ENCODE measurements around the gene RBM38. TPM values are rescaled to one million over a fixed set of nuclear protein-coding genes. Genes with fewer than 3 reads are reported as not detected.

The RBM38 gene
- total and polyA plus RNA-seq, 2 of the 13 experiments (the other 11 are each of a cell fraction or from before 2014, with no cell fraction given) = 24.2 to 34.2 TPM

DNA sequence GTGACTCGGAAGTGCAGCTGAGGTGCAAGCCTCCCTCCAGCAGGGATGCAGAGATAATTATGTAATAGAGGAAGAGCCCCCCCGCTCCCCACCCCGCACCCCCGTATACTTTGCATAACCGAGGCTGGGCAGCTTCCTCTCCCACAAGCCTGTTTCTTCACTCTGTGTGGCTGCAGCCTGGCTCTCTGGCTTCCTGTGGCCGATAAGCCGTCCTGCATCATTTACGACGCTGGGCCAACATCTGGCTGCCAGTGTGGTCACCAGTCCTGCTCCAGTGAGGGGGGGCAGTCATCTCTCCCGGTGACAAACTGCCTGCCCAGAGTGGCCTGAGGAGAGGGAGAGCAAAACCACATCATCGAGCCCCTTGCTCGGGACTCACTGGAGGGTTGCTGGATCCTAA, 59.2 kb downstream of the RBM38 start:
- H3K4me3 ChIP-seq (replicated peaks in 1 of 3; ENCODE audit: insufficient read depth in 1 of 3, low read depth in 2 of 3, low read length in 3 of 3) = no peak overlapping the region
- in situ Hi-C loops (cut with HindIII; ENCODE audit: extremely low pct_ligation_motif_present, low pct_unique_long_range_greater_than_20kb) = no loop called here
- intact Hi-C loops (cut with micrococcal nuclease; ENCODE audit: unreplicated experiment) = no loop called here
- H3K9ac ChIP-seq (ENCODE audit: insufficient read depth, low read depth, low read length) = no peak overlapping the region
- POLR2A ChIA-PET = no interaction called here
- H3K27me3 ChIP-seq (ENCODE audit: control insufficient read depth in 1 of 2, insufficient read depth in 2 of 2, low read length in 2 of 2) = peaks cover 15 to 66% of the 10 kb centered on the region in 2 experiments; a peak in 4 of 5 replicates
- H3K9me3 ChIP-seq (ENCODE audit: low read length) = no peaks in the 10 kb centered on the region
- H3K4me1 ChIP-seq (ENCODE audit: insufficient read depth, low read length) = no peaks in the 10 kb centered on the region
- DNase-seq (ENCODE audit: low spot score) = no peak
- BruUV-seq (replicated peaks) = no TSS peak
- H3K27ac ChIP-seq (ENCODE audit: extremely low read length, insufficient read depth, low read length) = no peak overlapping the region
- H3K79me2 ChIP-seq (ENCODE audit: insufficient read depth, low read length) = no peaks in the 10 kb centered on the region
- H3K36me3 ChIP-seq (replicated peaks in 1 of 2; ENCODE audit: control insufficient read depth in 1 of 2, insufficient read depth in 2 of 2, low read length in 2 of 2) = no peaks in the 10 kb centered on the region
- CTCF ChIA-PET (ENCODE audit: low intra/inter-chr PET ratio, low total read pairs) = no interaction called here
- FAIRE-seq = no peak
- no peak; the same call in 2 of the 3 replicates for ATAC-seq
- no peak overlapping the region for H3K4me2 ChIP-seq (ENCODE audit: low read depth, low read length)
- TF ChIP-seq ZFP36L1 (CRISPR knock-in tag; IDR thresholded peaks at IDR 0.05) = no peak
- TF ChIP-seq, protein P1, sequence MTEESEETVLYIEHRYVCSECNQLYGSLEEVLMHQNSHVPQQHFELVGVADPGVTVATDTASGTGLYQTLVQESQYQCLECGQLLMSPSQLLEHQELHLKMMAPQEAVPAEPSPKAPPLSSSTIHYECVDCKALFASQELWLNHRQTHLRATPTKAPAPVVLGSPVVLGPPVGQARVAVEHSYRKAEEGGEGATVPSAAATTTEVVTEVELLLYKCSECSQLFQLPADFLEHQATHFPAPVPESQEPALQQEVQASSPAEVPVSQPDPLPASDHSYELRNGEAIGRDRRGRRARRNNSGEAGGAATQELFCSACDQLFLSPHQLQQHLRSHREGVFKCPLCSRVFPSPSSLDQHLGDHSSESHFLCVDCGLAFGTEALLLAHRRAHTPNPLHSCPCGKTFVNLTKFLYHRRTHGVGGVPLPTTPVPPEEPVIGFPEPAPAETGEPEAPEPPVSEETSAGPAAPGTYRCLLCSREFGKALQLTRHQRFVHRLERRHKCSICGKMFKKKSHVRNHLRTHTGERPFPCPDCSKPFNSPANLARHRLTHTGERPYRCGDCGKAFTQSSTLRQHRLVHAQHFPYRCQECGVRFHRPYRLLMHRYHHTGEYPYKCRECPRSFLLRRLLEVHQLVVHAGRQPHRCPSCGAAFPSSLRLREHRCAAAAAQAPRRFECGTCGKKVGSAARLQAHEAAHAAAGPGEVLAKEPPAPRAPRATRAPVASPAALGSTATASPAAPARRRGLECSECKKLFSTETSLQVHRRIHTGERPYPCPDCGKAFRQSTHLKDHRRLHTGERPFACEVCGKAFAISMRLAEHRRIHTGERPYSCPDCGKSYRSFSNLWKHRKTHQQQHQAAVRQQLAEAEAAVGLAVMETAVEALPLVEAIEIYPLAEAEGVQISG (CRISPR knock-in tag; IDR thresholded peaks at IDR 0.05) = 0 out of 2 replicates have a peak, but pooled peaks have one; percentile 15
- no peak for TF ChIP-seq KLF9 (CRISPR knock-in tag; IDR thresholded peaks at IDR 0.05; ENCODE audit: low read depth)
- WGBS (ENCODE audit: low lambda C conversion rate) = 31% methylated on average over 12 of the region's 12 CpGs
- H2AFZ ChIP-seq (ENCODE audit: low read length) = no peak overlapping the region
- no peaks in the 10 kb centered on the region for H4K20me1 ChIP-seq (ENCODE audit: insufficient read depth, low read length)

DNA sequence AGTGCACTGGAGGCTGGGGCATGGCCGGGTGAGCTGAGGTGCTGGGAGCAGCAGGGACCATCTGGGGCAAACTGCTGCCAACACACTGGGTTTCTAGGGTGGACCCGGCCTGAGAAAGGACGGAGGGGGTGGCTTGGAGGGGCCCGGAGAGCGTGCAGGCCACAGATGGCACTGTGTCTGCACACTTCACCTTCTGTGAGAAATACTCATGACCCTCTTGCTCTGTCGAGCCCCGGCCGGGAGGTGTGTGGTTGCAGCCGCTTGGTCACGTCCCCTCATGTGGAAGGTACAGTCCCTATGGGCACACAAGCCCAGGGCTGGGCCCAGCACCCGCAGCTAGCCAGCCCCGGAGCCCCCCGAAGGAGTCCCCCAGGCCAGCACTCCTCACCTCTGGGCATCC, 59.7 kb downstream of the RBM38 start:
- CTCF ChIA-PET (ENCODE audit: low intra/inter-chr PET ratio, low total read pairs) = no interaction called here
- WGBS (ENCODE audit: low lambda C conversion rate) = 19% methylated on average over 13 of the region's 13 CpGs
- in situ Hi-C loops (cut with HindIII; ENCODE audit: extremely low pct_ligation_motif_present, low pct_unique_long_range_greater_than_20kb) = no loop called here
- FAIRE-seq (no peak), DNase-seq (ENCODE audit: low spot score) (no peak), ATAC-seq (peak; percentile 20)
- peaks cover 15 to 61% of the 10 kb centered on the region in 2 experiments; a peak in 4 of 5 replicates for H3K27me3 ChIP-seq (ENCODE audit: control insufficient read depth in 1 of 2, insufficient read depth in 2 of 2, low read length in 2 of 2)
- no peak for TF ChIP-seq CBX2 (IDR thresholded peaks at IDR 0.05; ENCODE audit: low read depth, low read length)
- no peak for TF ChIP-seq CBX2 (CRISPR knock-in tag; IDR thresholded peaks at IDR 0.05; ENCODE audit: low read depth)
- no peak for TF ChIP-seq ZFP41 (CRISPR knock-in tag; IDR thresholded peaks at IDR 0.05; ENCODE audit: borderline replicate concordance)
- TF ChIP-seq FOSL2 (CRISPR knock-in tag; IDR thresholded peaks at IDR 0.05) = no peak
- no peak for TF ChIP-seq ADNP (CRISPR knock-in tag; IDR thresholded peaks at IDR 0.05)
- TF ChIP-seq ERF (CRISPR knock-in tag; IDR thresholded peaks at IDR 0.05) = no peak
- TF ChIP-seq ZNF263 (CRISPR knock-in tag; IDR thresholded peaks at IDR 0.05) = no peak
- TF ChIP-seq, protein P2, sequence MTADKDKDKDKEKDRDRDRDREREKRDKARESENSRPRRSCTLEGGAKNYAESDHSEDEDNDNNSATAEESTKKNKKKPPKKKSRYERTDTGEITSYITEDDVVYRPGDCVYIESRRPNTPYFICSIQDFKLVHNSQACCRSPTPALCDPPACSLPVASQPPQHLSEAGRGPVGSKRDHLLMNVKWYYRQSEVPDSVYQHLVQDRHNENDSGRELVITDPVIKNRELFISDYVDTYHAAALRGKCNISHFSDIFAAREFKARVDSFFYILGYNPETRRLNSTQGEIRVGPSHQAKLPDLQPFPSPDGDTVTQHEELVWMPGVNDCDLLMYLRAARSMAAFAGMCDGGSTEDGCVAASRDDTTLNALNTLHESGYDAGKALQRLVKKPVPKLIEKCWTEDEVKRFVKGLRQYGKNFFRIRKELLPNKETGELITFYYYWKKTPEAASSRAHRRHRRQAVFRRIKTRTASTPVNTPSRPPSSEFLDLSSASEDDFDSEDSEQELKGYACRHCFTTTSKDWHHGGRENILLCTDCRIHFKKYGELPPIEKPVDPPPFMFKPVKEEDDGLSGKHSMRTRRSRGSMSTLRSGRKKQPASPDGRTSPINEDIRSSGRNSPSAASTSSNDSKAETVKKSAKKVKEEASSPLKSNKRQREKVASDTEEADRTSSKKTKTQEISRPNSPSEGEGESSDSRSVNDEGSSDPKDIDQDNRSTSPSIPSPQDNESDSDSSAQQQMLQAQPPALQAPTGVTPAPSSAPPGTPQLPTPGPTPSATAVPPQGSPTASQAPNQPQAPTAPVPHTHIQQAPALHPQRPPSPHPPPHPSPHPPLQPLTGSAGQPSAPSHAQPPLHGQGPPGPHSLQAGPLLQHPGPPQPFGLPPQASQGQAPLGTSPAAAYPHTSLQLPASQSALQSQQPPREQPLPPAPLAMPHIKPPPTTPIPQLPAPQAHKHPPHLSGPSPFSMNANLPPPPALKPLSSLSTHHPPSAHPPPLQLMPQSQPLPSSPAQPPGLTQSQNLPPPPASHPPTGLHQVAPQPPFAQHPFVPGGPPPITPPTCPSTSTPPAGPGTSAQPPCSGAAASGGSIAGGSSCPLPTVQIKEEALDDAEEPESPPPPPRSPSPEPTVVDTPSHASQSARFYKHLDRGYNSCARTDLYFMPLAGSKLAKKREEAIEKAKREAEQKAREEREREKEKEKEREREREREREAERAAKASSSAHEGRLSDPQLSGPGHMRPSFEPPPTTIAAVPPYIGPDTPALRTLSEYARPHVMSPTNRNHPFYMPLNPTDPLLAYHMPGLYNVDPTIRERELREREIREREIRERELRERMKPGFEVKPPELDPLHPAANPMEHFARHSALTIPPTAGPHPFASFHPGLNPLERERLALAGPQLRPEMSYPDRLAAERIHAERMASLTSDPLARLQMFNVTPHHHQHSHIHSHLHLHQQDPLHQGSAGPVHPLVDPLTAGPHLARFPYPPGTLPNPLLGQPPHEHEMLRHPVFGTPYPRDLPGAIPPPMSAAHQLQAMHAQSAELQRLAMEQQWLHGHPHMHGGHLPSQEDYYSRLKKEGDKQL (CRISPR knock-in tag; IDR thresholded peaks at IDR 0.05; ENCODE audit: low read depth) = no peak
- H3K36me3 ChIP-seq (replicated peaks in 1 of 2; ENCODE audit: control insufficient read depth in 1 of 2, insufficient read depth in 2 of 2, low read length in 2 of 2) = no peaks in the 10 kb centered on the region
- no peaks in the 10 kb centered on the region for H4K20me1 ChIP-seq (ENCODE audit: insufficient read depth, low read length)
- H3K4me2 ChIP-seq (ENCODE audit: low read depth, low read length) = no peak overlapping the region
- intact Hi-C loops (cut with micrococcal nuclease; ENCODE audit: unreplicated experiment) = no loop called here
- H3K9ac ChIP-seq (ENCODE audit: insufficient read depth, low read depth, low read length) = no peak overlapping the region
- no peaks in the 10 kb centered on the region for H3K79me2 ChIP-seq (ENCODE audit: insufficient read depth, low read length)
- no TSS peak for BruUV-seq (replicated peaks)
- POLR2A ChIA-PET = no interaction called here
- H3K9me3 ChIP-seq (ENCODE audit: low read length) = no peaks in the 10 kb centered on the region
- H3K27ac ChIP-seq (ENCODE audit: extremely low read length, insufficient read depth, low read length) = no peak overlapping the region
- H3K4me1 ChIP-seq (ENCODE audit: insufficient read depth, low read length) = no peaks in the 10 kb centered on the region
- no peak overlapping the region for H2AFZ ChIP-seq (ENCODE audit: low read length)
- no peak overlapping the region for H3K4me3 ChIP-seq (replicated peaks in 1 of 3; ENCODE audit: insufficient read depth in 1 of 3, low read depth in 2 of 3, low read length in 3 of 3)
